ENCODE results near the gene TOR2A.

The TOR2A gene

DNA sequence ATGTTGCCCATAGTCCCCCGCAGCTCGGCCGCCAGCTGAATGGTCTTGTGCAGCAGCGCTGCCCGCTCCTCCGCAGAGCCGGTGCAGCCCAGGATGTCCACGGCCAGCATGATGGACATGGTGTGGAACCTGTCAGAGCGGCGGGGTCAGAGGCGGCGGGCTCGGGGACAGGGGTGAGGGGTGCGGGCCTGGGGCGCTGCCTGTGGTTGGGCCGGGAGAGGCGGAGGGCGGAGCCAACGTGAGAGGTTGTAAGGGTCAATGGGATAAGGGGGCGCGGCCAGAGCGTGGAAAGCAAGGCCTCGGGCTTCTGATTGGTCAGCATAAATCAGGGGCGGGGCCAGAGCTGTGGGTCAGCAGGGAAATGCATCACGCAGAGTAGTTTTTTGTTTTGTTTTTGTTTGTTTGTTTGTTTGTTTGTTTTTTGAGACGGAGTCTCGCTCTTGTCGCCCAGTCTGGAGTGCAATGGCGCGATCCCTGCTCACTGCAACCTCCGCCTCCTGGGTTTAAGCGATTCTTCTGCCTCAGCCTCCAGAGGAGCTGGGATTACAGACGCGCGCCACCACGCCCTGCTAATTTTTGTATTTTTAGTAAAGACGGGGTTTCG is 6.8 kb upstream of the TOR2A start:
- DNase-seq: no peak

DNA sequence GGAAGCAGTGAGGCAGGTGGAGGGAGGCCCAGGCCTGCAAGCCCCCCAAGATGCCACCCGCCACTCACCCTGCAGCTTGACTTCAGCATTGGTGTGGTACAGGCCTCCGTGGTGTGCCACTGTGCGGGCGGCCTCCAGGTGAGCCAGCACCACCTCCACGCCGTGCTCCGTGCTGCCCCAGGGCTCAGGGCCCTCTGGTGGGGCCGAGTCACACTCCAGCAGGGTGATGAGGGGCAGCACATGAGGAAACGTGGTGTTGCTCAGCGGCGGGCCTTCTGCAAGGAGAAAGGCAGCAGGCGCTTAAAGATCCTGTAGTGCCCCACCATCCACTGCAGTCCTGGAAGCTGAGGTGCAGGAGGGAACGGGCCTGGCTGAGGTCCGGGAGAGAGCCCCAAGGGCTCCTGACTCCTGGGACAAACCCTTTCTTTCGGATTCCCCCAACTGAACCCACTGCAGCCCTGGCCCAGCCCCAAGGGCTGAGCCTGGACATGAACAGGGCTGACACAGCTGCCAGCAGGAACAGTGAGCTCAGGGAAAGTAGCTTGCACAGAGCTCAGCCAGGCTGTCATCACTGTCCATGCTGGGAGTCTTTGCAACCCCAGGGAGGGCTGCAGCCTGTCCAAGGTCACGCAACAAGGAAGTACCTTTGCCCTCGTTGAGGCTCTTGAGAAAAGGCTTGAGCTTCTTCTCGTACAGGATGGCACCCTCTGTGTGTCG is 4.7 kb upstream of the TOR2A start:
- DNase-seq: no peak

DNA sequence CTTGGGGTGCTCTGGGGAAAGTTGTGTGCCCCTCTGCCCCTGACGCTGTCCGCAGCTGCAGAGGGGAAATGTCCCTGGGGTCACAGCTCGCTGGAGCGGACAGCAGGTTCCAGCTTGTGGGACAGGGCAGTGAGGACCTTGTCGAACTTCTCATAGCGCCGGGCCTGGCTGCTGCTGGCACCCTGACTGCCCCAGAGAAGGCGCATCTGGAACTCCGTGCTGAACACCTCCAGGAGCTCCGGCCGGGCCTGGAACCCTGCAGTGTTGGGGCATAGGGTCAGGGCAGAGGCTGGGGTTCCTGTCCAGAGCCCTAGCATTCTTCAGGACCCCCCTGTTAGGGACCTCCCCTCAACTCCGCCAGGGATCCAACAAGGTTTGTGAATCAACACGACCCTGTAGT is 3.6 kb upstream of the TOR2A start:
- no peak for DNase-seq

DNA sequence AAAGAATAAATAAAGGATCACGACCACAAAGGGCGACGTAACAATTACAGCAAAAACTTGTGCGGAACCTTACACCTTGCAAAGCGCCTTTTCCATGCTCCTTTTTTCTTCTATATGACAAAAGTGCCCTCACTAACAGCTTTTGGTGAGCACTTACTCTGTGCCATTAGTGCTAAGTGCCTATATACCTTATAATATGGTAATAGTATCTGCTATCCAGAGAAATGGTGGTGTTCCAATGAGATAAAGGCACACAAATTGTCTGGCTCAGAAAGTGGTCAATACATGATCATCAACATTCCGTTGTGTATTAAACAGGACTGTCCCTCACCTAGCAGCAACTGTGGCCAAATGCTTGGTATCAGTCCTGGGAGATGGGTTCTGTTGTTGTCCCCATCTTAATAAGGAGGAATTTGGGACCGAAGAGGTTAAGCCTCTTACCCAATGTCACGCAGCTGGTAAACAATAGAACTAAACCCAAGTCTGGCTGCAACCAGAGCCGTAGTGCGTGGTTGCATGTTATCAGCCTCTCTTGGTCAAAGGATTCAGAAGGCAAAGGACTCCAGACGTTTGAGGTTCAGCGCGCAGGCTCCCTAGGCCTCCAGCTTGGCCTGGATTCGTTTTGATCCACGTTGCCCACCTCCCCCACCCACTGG is 564 bp upstream of the TOR2A start:
- peak; percentile 11 for DNase-seq

DNA sequence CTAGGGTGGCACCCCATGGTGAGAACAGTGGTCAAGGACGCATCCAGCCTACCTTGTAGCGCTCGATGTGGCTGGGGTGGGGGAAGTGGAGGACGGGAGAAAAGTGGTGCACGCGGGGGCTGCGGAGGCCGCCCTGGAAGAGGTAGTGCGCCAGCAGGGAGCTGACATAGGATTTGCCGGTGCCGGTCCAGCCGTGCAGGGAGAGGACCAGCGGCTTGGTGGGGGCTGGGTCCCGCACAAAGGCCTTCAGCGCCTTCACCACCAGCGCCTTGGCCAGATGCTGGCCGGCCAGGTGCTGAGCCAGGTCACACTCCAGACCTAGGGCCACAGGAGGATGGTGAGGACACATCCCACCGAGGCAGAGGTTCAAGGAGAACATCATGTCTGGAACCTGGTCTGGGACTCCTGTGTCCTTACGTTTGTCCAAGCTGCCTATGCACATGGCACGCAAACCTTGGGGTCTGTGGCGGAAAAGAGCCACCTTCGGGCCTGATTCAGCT is 797 bp downstream of the TOR2A start:
- DNase-seq: no peak

DNA sequence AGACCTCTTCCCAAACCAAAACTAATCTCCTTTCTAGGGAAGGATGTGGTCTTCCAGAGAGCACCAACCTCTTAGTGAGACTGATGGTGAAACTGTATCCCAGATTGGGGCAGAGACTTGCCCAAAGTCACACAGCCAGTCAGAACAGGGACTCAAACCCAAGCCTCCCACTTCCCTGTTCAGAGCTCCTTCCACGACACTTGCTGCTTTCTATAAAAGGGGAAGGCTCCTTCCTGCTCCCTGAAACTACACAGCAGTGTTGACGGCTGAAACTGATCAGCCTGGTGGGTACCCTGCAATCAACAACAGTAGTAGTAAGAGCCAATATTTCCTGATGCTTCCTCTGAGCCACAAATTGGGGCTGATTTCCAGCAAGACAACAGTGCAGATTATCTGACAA is 1.5 kb downstream of the TOR2A start:
- no peak for DNase-seq

DNA sequence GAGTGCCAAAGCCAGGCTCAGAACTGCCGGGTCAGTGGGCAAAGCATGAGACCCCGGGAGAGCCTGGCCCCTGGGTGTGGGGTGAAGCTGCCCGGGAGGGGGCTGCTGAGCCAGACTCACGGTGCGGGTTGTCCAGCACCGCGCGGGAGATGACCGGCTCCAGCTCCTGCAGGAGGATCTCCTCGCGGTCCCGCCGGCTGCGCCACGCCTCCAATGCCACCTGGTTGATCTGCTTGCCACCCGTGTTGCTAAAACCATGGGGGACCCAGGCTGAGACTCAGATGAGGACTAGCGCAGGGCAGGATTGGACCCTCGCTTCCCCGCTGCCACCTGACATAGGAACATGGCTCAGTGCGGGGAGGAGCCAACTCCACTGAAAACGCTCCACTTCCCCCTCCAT is 2.6 kb downstream of the TOR2A start:
- no peak for DNase-seq

DNA sequence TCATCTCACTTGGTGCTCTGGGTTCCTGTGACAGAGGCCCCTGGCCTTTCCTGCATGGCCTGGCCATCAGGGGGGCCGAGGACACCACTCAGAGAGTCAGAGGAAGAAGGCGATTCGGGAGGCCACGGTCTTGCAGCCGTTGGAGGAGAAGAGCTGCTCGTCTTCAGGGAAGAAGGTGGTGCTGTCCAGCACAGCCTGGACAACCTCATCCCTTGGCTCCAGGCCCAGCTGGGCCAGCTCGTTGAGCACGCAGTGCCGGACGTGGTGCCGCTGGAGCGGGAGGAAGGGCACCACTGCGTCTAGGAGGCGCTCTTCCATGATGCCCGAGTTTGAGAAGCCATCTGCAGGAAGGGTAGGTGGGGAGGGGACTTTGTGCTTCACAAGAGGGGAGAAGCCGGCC is 3.2 kb downstream of the TOR2A start:
- DNase-seq: no peak

DNA sequence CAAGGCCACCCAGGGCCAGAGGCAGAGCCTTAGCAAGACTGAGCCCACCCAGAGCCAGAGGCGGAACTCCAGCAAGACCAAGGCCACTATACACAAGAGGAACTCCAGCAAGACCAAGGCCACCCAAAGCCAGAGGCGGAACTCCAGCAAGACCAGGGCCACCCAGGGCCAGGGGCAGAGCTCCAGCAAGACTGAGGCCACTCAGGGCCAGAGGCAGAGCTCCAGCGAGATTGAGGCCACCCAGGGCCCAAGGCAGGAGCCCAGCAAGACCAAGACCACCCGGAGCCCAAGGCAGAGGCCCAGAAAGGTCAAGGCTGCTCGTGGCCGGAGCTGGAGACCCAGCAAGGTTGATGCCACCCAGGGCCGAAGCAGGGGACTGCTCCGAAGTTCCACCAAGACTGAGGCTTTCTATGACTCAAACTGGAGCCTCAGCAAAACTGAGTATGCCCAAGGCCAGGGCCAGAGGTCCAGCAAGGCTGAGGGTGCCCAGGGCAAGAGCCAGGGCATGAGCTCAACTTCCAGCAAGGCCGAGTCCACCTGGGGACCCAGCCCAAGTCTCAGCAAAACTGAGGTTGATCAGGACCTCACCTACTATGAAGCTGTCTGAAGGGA is 4.2 kb downstream of the TOR2A start:
- DNase-seq: no peak

DNA sequence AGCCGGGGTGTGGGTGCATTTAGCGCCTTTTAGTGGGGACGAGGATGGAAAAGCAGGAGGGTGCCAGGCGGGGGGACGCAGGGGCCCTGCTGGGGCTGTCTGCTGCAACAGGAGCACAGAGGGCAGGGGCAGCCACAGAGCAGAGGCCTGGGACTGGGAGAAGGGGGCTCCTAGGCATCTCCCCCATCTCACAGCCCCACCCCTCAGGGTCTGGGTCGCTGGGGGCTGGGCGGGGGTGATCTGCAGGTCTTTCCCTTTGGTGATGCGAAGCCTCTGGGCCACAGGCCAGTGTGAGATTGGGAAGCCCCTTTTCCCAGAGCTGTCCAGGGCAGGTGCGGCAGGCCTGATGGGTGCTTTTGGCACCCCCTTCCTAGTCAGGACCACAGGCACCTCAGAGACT is 4.8 kb downstream of the TOR2A start:
- DNase-seq: no peak

DNA sequence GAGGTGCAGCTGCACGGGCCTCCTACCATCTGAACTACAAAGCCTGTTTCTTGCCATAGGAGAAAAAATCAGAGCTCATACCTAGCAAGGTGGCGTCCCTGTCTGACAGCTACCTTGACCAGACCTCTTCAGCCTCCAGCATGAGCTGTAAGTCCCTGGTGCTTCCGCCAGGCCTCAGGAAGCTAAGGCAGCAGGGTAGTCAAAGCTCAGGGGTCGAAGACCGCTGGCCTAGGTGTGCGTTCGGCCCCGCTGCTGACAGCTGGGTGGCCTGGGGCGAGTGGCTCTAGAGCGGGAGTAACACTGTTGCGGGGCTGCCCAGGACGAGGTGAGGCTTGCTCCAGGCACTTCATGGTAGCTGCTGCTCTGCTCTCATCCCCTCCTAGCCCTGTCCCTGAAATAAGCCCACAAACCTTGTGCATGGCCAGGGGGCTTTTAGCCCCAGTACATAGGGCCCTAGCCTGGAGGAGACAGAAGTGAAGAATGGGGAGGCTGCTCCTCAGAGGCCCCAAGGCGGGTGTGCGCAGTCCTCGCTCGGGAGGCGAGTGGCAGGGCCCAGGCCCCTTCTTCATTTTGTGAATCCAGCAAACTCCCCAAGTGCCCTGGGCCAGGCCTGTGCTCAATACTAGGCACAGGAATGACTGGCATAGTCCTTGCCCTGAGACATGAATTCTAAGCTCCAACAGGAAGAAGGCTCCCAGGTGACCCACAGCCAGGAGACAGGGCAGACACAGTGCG is 5.4 kb downstream of the TOR2A start:
- DNase-seq: no peak

DNA sequence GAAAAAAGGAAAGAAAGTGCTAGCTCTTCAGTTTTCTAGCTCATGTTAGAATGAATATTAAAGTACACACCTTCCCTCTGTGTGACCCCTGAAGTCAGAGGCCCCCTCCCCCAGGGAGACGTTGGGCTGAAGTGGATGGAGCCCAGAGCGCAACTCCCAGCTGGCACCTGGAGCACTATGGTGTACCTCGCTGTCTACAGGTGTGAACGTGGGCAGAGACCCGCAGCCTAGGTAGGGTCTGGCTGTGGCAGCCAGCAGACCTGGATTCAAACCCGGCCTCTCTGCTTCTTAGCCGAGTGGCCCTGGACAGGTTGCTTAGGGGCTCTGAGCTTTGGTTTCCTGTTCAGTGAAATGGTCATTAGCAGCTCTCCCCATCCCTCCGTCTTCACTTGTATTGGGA is 6.3 kb downstream of the TOR2A start:
- no peak for DNase-seq

DNA sequence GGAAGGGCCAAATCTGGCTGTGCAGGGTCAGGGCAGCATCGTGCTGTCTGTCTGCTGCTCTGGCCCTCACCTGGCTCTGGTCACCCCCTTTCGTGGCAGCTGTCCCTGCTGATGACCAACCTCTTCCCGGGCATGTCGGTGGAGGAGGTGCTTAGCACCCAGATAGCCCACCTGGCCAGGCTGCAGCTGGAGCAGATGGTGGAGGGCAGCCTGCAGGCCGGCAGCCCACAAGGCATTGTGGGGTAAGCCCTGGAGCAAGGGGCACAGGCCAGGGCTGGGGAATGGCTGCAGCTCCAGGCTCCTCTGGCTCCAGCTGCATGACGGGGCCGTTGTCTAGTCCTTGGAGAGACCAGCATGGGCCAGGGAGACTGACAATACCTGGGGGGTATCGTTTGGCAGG is 8.2 kb downstream of the TOR2A start:
- no peak for DNase-seq

DNA sequence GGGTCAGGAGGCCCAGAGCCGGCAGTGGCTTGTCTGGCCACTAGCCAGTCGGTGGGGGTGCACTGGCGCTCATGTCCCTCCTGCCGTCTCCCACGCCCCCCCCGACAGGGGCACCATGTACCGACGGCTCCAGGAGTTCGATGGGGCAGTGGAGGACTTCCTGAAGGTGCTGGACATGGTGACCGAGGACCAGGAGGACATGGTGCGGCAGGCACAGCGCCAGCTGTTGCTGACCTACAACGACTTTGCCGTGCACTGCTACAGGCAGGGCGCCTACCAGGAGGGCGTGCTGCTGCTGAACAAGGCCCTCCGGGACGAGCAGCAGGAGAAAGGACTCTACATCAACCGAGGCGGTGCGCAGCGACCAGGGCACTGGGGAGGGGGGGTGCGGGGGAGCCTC is 11.1 kb downstream of the TOR2A start:
- no peak for DNase-seq

DNA sequence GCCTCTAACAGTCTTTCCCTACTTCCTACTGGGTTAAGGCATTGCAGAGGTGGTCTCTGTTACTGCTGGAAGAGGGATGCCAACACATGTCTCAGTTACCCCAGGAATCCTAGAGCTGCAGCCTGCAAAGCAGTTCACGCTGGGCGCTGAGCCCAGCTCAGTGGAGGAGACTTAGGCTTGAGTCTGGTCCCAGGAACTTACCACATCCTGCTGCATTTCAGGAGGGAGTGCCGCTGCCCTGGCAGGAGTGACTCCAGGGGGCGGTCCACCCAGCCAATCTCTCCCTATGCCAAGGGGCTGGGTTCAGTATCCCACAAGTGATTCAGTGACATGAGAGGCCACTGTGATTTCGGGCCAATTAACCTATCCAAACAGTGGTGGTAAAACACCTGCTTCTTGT is 11.7 kb downstream of the TOR2A start:
- DNase-seq: no peak

DNA sequence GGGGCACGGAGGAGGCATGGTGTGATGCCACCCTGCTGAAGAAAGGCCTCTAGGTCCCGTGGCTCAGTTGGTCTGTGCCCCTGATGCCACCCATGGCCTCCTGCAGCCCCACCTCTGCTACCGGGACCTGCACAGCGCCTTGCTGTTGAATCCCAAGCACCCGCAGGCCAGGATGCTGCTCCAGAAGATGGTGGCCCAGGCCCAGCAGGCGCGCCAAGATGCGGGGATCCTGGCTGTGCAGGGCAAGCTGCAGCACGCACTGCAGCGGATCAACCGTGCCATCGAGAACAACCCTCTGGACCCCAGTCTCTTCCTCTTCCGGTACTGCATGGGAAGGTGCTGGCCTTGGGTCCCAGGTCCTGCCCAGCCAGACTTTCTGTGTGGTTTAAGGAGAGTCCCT is 12.1 kb downstream of the TOR2A start:
- no peak for DNase-seq

DNA sequence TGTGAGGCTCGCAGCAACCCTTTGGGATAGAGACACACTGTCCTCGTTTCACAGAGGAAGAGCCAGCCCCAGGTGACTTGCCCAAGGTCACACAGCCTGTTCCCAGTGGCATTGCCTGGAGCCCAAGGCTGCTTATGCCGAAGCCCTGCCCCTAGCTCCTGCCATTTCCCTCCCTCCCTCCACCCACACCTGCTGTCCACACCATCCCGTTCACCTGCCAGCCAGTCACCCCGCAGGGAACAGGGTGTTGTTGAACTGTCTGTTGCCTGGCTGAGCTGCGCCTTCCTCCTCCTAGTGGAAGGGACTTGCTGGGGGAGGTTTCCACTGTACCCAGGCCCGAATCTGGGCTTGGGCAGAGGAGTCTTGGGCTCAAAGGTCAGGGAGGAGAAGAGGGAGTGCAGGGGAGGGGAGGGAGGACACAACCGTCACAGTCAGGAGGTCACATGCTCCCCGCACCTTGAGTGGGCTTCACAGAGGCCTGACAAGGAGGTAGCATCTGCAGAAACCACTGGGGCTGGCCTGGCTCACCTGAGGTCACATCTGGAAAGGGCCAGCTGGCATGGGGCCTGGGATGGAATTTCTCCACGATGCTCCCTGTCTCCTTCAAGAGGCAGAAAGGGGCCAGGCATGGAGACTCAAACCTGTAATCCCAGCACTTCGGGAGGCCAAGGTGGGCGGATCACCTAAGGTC is 12.9 kb downstream of the TOR2A start:
- no peak for DNase-seq

DNA sequence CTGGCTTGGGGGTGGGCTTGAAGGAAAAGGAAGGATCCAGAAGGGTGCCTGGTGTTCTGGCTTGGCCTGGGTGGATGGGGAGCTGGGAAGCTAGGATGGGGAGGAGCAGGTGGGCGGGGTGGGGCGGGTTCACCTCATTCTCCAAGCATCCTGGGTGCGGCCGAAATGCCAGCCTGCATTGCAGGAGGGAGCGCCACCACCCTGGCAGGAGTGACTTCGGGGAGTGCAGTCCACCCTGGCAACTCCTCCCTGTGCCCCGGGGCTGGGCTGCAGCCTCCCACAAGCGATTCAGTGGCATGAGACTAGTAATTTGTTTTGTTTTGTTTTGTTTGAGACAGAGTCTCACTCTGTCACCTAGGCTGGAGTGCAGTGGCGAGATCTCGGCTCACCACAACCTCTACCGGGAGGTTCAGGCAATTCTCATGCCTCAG is 13.7 kb downstream of the TOR2A start:
- DNase-seq: peak; percentile 43

DNA sequence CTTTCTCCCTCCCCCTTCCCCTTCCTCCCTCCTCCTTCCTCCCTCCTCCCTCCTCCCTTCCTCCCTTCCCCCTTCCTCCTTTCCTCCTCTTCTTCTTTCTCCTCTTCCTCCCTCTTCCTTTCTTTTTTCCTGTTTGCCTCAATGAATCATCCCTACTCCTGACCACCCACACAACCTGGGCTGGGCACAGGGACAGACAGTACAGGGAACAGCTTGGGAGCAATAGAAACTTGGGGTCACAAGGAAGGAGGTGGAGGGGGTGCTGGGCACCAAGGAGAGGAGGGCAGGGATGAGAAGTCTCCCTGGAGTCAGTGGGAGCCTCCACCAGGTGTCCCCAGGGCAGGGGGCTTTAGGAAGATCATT is 14.2 kb downstream of the TOR2A start:
- no peak for DNase-seq

DNA sequence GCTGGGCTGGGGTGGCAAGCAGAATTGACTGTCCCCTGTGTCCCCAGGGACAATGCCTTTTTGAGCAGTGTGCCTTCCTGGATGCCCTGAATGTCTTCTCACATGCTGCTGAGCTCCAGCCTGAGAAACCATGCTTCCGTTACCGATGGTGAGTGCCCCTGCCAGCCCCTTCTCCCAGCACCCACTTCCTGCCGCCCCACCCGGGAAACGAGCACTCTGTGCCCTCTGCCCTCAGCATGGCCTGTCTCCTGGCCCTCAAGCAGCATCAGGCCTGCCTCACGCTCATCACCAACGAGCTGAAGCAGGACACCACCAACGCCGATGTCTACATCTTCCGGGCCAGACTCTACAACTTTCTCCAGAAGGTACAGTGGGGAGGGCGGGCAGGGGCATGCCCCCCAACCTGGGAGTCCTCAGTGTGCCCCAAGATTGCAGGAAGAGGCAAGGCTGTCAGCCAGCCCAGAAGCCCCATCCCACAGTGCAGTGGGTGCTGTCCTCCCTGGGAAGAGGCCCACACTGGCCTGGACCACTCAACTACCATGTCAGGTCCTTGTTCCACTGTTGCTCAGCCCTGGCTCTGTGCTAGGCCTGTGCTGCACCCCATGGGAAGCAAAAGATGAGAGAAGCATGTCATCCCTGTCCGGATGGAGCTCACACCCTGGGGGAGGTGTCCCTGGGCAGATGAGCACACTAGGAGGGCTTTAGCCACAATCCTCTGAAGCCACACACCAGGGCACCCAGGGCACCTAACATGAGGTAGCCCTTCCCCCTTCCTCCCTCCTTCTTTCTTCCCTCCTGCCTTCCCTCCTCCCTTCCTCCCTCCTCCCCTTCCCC is 14.8 kb downstream of the TOR2A start:
- peak; percentile 43 for DNase-seq

DNA sequence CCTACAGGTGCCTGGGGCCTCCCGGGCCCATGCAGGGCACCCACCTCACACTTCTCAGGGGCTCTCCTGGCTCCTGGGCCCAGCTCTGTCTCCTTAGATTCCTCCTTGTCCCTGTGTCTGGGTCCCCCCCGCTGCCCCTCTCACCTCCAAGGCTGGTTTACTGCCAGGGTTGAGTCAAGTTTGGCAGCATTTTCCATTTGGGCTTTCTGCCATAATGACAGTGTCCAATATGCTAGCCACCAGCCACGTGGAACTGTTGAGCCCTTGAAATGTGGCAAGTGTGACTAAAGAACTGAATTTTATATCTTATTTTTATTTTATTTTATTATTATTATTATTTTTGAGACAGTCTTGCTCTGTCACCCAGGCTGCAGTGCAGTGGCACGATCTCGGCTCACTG is 17.3 kb downstream of the TOR2A start:
- DNase-seq: no peak

DNA sequence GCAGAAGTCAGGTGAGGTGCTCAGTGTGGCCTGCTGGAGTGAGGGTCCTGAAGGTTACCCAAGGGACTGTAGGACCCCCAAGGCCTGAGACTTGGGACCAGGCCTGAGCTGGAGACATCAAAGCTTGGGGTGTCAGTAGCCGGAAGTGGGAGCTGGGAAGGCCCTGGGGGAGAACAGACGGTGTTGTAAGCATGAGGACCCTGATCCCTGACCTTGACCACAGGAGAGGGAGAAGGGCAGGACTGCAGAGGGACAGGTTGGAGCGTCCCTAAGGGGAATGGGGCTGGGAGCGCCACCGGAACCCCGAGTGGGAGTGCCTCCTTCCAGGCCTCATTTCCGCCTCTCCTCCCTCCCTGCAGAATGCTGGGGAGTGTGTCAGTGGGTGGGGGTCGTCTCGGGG is 18.7 kb downstream of the TOR2A start:
- no peak for DNase-seq

Measured in CD4-positive, alpha-beta T cell treated with Interleukin-12 subunit alpha and Interleukin-12 subunit beta, for 1 hour (primary cell).